Mesendoderm (in vitro differentiated cells): ENCODE data around the gene WIPF3.

Experiments used
- DNase-seq: peaks from one replicate; pipeline ENCODE4 v3.0.0; 2013
- H2AK5ac ChIP-seq: 2 replicates; pipeline ENCODE4 v1.6.1; 2013; ENCODE audit warnings: low read length, inconsistent platforms
- H2BK120ac ChIP-seq: 2 replicates; pipeline ENCODE4 v1.6.1; 2013; ENCODE audit warnings: low read depth, mild to moderate bottlenecking, low read length, moderate library complexity, mixed read lengths
- H2BK15ac ChIP-seq: replicated peaks from 2 replicates; pipeline ENCODE4 v1.6.1; 2013; ENCODE audit warnings: low read depth, mild to moderate bottlenecking, moderate library complexity
- H2BK5ac ChIP-seq: 2 replicates; pipeline ENCODE4 v1.6.1; 2013; ENCODE audit warnings: low read length, inconsistent platforms
- H3K18ac ChIP-seq: 2 replicates; pipeline ENCODE4 v1.6.1; 2013; ENCODE audit warnings: mild to moderate bottlenecking, low read length, mixed read lengths
- H3K23ac ChIP-seq: one replicate; pipeline ENCODE4 v1.6.1; 2013; ENCODE audit warnings: low read length
- H3K27ac ChIP-seq: 2 replicates; pipeline ENCODE4 v1.5.1; 2013; ENCODE audit warnings: low read depth, mild to moderate bottlenecking, inconsistent platforms, low read length, moderate library complexity
- H3K27me3 ChIP-seq: 2 replicates; pipeline ENCODE4 v1.6.1; 2013; ENCODE audit warnings: low read length, control low read depth, mild to moderate bottlenecking, inconsistent platforms; ENCODE audit not compliant: insufficient read depth, poor library complexity
- H3K36me3 ChIP-seq: 2 replicates; pipeline ENCODE4 v1.6.1; 2013; ENCODE audit warnings: low read length, inconsistent platforms; ENCODE audit not compliant: control insufficient read depth, insufficient read depth
- H3K4ac ChIP-seq: one replicate; pipeline ENCODE4 v1.6.1; 2013; ENCODE audit warnings: low read depth, mild to moderate bottlenecking, low read length, moderate library complexity
- H3K4me1 ChIP-seq: 2 replicates; pipeline ENCODE4 v1.6.1; 2013; ENCODE audit warnings: low read depth, low read length, inconsistent platforms; ENCODE audit not compliant: control insufficient read depth
- H3K4me2 ChIP-seq: 2 replicates; pipeline ENCODE4 v1.6.1; 2013; ENCODE audit warnings: low read length
- H3K4me3 ChIP-seq: 2 replicates; pipeline ENCODE4 v1.5.1; 2013; ENCODE audit warnings: mild to moderate bottlenecking, low read length
- H3K56ac ChIP-seq: one replicate; pipeline ENCODE4 v1.6.1; 2013; ENCODE audit warnings: low read length
- H3K79me1 ChIP-seq: 2 replicates; pipeline ENCODE4 v1.6.1; 2013; ENCODE audit warnings: low read length, inconsistent platforms
- H3K79me2 ChIP-seq: 2 replicates; pipeline ENCODE4 v1.6.1; 2013; ENCODE audit warnings: mild to moderate bottlenecking, low read length; ENCODE audit not compliant: control insufficient read depth, insufficient read depth
- H3K9ac ChIP-seq: 2 replicates; pipeline ENCODE4 v1.6.1; 2013; ENCODE audit warnings: low read length, inconsistent platforms
- H4K5ac ChIP-seq: one replicate; pipeline ENCODE4 v1.6.1; 2013; ENCODE audit warnings: low read length
- H4K8ac ChIP-seq: one replicate; pipeline ENCODE4 v1.6.1; 2013; ENCODE audit warnings: low read depth, mild to moderate bottlenecking, control low read depth, low read length, moderate library complexity
- WGBS: extraction: QIAGEN DNeasy Blood & Tissue Kit; methylation state at CpG from one replicate; pipeline ENCODE4 v1.1.7; 2013; ENCODE audit warnings: low lambda C conversion rate, missing lambda C conversion rate; ENCODE audit not compliant: insufficient coverage; ENCODE audit errors: extremely low coverage; 5-methylcytosine and 5-hydroxymethylcytosine counted together

WIPF3 gene

DNA sequence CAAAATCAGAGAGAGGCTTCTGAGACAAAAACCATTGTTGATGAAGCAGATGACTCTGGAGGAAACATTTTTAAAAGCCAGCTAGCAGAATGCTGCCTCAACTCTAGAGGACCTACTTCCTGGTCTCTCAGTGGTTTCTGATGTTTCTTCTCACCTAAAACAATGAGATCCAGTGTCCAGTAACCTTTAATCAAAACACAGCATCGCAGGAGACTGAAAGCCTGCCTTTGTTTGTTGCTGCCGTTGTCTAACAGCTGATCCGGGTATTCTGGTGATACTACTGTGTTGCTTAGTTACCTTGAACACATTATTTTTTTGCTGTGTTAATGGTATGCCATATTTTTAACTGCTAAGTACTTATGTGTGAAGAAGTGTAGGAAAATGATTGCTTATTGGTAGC, 70.9 kb downstream of the WIPF3 start:
- WGBS = no CpG with 5 or more reads among the region's 3 CpGs

DNA sequence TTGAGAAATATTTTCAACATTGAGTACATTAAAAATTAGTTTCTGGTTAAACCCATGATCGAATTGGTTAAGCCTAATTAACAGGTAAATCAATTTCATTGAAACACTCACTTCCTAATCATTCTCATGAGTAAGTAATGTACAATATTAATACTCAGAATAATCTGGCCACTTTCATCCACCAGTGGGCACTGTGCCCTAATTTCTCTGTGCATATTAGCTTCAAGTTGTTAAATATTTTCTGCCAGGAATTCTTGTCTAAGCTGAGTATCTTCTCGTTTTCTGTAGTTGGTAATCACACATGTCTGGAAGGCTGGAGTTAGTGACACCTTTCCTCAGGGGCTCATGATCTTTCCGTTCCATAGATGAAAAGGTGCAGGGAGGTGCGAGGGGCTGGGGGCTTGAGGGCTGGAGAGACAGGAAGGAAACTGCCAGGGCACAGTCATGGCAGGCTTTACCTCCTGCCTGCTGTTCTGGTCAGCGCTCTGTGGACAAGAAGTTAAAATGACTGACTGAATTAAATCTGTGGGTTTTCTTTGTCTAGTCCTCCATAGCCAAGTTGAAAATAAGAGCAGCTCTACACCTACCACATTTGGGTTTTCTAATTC, 71.9 kb downstream of the WIPF3 start:
- no peak overlapping the region for H2BK120ac ChIP-seq
- WGBS = no CpG with 5 or more reads among the region's 5 CpGs
- H2BK15ac ChIP-seq = no peak overlapping the region
- DNase-seq = no peak
- no peak overlapping the region for H3K18ac ChIP-seq
- H3K4me1 ChIP-seq = no peaks in the 10 kb centered on the region
- H3K27me3 ChIP-seq = no peaks in the 10 kb centered on the region
- no peak overlapping the region for H3K4ac ChIP-seq
- no peak overlapping the region for H3K4me3 ChIP-seq
- no peak overlapping the region for H4K5ac ChIP-seq
- H3K9ac ChIP-seq = no peak overlapping the region
- no peak overlapping the region for H2AK5ac ChIP-seq
- no peak overlapping the region for H4K8ac ChIP-seq
- H3K23ac ChIP-seq = no peak overlapping the region
- H3K4me2 ChIP-seq = no peak overlapping the region
- H3K36me3 ChIP-seq = no peaks in the 10 kb centered on the region
- H3K56ac ChIP-seq = no peak overlapping the region
- H3K79me2 ChIP-seq = no peaks in the 10 kb centered on the region
- no peak overlapping the region for H2BK5ac ChIP-seq
- no peak overlapping the region for H3K27ac ChIP-seq
- no peaks in the 10 kb centered on the region for H3K79me1 ChIP-seq

More for the DNA sequence above, 70.9 kb downstream of the WIPF3 start:
- no peaks in the 10 kb centered on the region for H3K27me3 ChIP-seq
- no peak overlapping the region for H3K4me3 ChIP-seq
- H3K27ac ChIP-seq = no peak overlapping the region
- no peaks in the 10 kb centered on the region for H3K79me2 ChIP-seq
- no peak overlapping the region for H3K9ac ChIP-seq
- H3K23ac ChIP-seq = no peak overlapping the region
- no peak overlapping the region for H3K4ac ChIP-seq
- no peak overlapping the region for H2AK5ac ChIP-seq
- H3K18ac ChIP-seq = no peak overlapping the region
- H3K4me1 ChIP-seq = no peaks in the 10 kb centered on the region
- H3K79me1 ChIP-seq = no peaks in the 10 kb centered on the region
- H3K36me3 ChIP-seq = no peaks in the 10 kb centered on the region
- no peak for DNase-seq
- H4K5ac ChIP-seq = no peak overlapping the region
- H2BK120ac ChIP-seq = no peak overlapping the region
- H2BK15ac ChIP-seq = no peak overlapping the region
- H2BK5ac ChIP-seq = no peak overlapping the region
- H3K56ac ChIP-seq = no peak overlapping the region
- no peak overlapping the region for H3K4me2 ChIP-seq
- H4K8ac ChIP-seq = no peak overlapping the region

DNA sequence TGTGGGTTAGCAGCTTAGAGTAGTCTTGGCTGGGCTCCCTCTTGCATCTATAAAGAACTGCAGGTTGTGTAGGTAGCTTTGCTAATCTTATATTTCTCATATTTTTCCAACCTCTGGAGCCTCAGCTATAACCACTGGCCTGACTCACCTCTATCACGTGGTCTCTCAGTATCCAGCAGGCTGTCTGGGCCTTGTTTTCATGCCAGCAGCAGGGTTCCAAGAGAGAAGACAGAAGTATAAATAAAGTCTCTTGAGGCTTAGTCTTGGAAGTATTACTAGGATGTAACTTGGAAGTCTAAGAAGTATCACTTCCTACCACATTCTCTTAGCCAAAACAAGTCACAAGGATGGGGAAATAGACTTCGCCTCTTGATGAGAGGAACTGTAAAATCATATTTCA, 73.3 kb downstream of the WIPF3 start:
- no CpG with 5 or more reads among the region's 2 CpGs for WGBS
- no peak overlapping the region for H2BK15ac ChIP-seq
- H3K4me3 ChIP-seq = no peak overlapping the region
- H3K4ac ChIP-seq = no peak overlapping the region
- DNase-seq = no peak
- H2AK5ac ChIP-seq = no peak overlapping the region
- no peak overlapping the region for H3K18ac ChIP-seq
- H3K79me2 ChIP-seq = no peaks in the 10 kb centered on the region
- H3K36me3 ChIP-seq = no peaks in the 10 kb centered on the region
- no peak overlapping the region for H3K27ac ChIP-seq
- no peak overlapping the region for H2BK5ac ChIP-seq
- H2BK120ac ChIP-seq = no peak overlapping the region
- H3K56ac ChIP-seq = no peak overlapping the region
- no peaks in the 10 kb centered on the region for H3K79me1 ChIP-seq
- H3K9ac ChIP-seq = no peak overlapping the region
- H4K8ac ChIP-seq = no peak overlapping the region
- H4K5ac ChIP-seq = no peak overlapping the region
- no peaks in the 10 kb centered on the region for H3K27me3 ChIP-seq
- no peaks in the 10 kb centered on the region for H3K4me1 ChIP-seq
- H3K4me2 ChIP-seq = no peak overlapping the region
- no peak overlapping the region for H3K23ac ChIP-seq

DNA sequence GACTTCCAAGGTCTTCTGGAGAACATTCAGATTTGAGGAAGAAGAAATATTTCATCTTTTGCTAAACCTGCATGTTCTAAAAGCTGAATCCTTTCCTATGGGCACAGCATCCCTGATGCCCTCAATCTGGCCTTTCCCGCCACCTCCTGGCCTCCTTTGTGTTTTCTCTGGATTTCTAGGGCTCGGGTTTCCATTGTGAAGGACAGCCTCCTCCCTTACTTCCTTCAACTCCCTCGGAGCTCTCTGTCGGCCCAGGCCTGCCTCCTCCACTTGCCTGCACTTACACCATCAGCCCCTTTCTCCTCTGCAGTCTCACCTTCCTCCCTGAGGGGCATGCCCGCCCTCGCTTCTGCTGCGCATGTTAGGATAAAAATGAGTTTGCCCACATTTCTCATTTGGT, 75.4 kb downstream of the WIPF3 start:
- Histone ChIP-seq H3K4ac (no peak overlapping the region), H3K4me2 (no peak overlapping the region), H3K56ac (no peak overlapping the region), H3K9ac (no peak overlapping the region), H3K4me1 (no peaks in the 10 kb centered on the region), H2AK5ac (no peak overlapping the region), H3K27ac (no peak overlapping the region), H3K79me2 (no peaks in the 10 kb centered on the region), H3K27me3 (no peaks in the 10 kb centered on the region), H3K4me3 (no peak overlapping the region), H3K18ac (no peak overlapping the region), H4K5ac (no peak overlapping the region), H3K23ac (no peak overlapping the region), H3K79me1 (no peaks in the 10 kb centered on the region), H2BK5ac (no peak overlapping the region), H4K8ac (no peak overlapping the region), H2BK120ac (no peak overlapping the region), H2BK15ac (no peak overlapping the region), H3K36me3 (no peaks in the 10 kb centered on the region)
- no CpG with 5 or more reads among the region's 7 CpGs for WGBS
- DNase-seq = peak; percentile 76

DNA sequence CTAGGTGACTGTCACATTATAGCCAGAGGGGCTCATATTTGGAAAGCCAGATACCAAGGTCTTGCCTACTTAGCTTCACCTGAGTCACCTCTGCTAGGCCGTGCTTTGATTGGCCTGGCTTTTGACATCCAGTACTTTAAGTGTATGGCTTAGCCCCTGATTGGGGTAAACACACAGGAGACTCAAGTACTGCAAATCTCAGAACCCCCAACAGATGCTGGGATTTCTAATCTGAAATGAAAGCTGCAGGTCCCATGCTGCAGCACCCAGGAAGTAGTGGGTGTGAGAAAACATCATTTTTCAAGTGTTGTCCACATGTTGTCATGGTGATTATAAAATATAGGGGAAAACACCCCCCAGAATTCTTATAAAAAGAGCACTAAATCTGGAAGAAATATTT, 76.2 kb downstream of the WIPF3 start:
- Histone ChIP-seq H2BK5ac (no peak overlapping the region), H3K4me1 (no peaks in the 10 kb centered on the region), H3K27me3 (no peaks in the 10 kb centered on the region)

More for the DNA sequence above, 76.2 kb downstream of the WIPF3 start:
- no peak overlapping the region for H3K4me3 ChIP-seq
- H3K56ac ChIP-seq = no peak overlapping the region
- WGBS = no CpG with 5 or more reads among the region's 1 CpG
- no peak overlapping the region for H3K9ac ChIP-seq
- DNase-seq = no peak
- H3K4me2 ChIP-seq = no peak overlapping the region
- H3K18ac ChIP-seq = no peak overlapping the region
- H3K23ac ChIP-seq = no peak overlapping the region
- no peak overlapping the region for H3K27ac ChIP-seq
- no peaks in the 10 kb centered on the region for H3K79me1 ChIP-seq
- H4K5ac ChIP-seq = no peak overlapping the region
- no peak overlapping the region for H4K8ac ChIP-seq
- H3K79me2 ChIP-seq = no peaks in the 10 kb centered on the region
- no peak overlapping the region for H2AK5ac ChIP-seq
- no peak overlapping the region for H3K4ac ChIP-seq
- no peak overlapping the region for H2BK15ac ChIP-seq
- H3K36me3 ChIP-seq = no peaks in the 10 kb centered on the region
- no peak overlapping the region for H2BK120ac ChIP-seq
